Measurements from ENCODE around the gene RAB1B.

The RAB1B gene

GRCh38 chr11:66281776-66282467 lies 13.5 kb downstream of the RAB1B start:
- no peak overlapping the region for H3K4me3 ChIP-seq (ENCODE audit: low read depth, low read length)
- CTCF ChIA-PET: interaction anchor here (0.7 to 10.6 kb wide), 22 partner anchors 12 to 216 kb away, joined by 3 to 144 read pairs (median 5); partner anchors contain the start of genes BRMS1, CD248, RAB1B and SLC29A2
- POLR2A ChIA-PET: interaction anchor here (0.6 to 2.7 kb wide), 5 partner anchors 7 to 592 kb away, joined by 3 to 15 read pairs (median 3); partner anchors contain the start of genes RIN1 and YIF1A
- TF ChIP-seq, protein P1, sequence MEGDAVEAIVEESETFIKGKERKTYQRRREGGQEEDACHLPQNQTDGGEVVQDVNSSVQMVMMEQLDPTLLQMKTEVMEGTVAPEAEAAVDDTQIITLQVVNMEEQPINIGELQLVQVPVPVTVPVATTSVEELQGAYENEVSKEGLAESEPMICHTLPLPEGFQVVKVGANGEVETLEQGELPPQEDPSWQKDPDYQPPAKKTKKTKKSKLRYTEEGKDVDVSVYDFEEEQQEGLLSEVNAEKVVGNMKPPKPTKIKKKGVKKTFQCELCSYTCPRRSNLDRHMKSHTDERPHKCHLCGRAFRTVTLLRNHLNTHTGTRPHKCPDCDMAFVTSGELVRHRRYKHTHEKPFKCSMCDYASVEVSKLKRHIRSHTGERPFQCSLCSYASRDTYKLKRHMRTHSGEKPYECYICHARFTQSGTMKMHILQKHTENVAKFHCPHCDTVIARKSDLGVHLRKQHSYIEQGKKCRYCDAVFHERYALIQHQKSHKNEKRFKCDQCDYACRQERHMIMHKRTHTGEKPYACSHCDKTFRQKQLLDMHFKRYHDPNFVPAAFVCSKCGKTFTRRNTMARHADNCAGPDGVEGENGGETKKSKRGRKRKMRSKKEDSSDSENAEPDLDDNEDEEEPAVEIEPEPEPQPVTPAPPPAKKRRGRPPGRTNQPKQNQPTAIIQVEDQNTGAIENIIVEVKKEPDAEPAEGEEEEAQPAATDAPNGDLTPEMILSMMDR (IDR thresholded peaks at IDR 0.05; ENCODE audit: insufficient read depth, low read length, missing control alignments): no peak
- no peak for DNase-seq (ENCODE audit: low read depth, low spot score)

DNA sequence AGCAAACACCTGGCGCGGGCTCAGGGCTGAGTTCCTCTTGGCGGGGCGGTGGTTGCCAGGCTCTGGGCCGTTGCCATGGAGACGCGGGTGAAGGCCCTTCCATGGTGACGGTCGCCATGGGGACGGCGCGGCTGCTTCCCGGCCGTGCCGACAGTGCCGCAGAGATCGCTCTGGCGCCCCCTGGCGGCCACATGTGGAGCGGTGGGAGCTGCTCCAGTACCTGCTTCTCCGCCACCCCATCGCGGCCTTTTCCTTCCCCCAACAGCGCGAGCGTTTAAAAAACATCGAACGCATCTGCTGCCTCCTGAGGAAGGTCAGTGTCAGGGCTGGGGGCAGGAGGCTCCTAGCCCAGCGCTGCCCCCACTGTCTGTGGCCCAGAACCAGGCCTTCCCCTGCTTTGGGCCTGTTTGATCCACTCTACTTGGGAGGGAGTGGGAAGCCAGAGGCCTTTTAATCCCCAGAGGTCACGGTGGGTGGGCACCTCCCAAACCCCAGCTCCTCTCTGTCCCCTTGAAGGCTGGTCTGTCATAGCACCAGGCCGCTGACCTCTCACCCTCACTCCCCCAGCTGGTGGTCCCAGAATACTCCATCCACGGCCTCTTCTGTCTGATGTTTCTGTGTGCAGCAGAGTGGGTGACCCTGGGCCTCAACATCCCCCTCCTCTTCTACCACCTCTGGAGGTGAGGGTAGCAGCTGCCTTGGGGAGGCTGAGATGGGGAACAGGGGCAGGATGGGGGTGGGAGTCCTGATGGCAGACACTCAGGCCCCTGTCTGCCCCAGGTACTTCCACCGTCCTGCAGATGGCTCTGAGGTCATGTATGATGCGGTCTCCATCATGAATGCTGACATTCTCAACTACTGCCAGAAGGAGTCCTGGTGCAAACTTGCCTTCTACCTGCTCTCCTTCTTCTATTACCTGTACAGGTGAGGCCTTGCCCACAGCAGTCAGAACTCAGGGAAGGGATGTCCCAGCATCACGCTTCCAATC lies 14.3 kb downstream of the RAB1B start:
- no peak overlapping the region for H3K4me3 ChIP-seq (ENCODE audit: low read depth, low read length)
- DNase-seq (ENCODE audit: low read depth, low spot score): peak; percentile 42
- CTCF ChIA-PET: interaction anchor here (0.6 to 10.6 kb wide), 29 partner anchors 11 to 571 kb away, joined by 3 to 144 read pairs (median 5); partner anchors contain the start of genes BRMS1, CD248, RAB1B and SLC29A2
- POLR2A ChIA-PET: interaction anchor here (0.6 to 1.5 kb wide), 4 partner anchors 30 to 593 kb away, joined by 3 to 6 read pairs (median 3); partner anchors contain the start of gene RIN1
- TF ChIP-seq, protein P1 (IDR thresholded peaks at IDR 0.05; ENCODE audit: insufficient read depth, low read length, missing control alignments): peak; percentile 98

DNA sequence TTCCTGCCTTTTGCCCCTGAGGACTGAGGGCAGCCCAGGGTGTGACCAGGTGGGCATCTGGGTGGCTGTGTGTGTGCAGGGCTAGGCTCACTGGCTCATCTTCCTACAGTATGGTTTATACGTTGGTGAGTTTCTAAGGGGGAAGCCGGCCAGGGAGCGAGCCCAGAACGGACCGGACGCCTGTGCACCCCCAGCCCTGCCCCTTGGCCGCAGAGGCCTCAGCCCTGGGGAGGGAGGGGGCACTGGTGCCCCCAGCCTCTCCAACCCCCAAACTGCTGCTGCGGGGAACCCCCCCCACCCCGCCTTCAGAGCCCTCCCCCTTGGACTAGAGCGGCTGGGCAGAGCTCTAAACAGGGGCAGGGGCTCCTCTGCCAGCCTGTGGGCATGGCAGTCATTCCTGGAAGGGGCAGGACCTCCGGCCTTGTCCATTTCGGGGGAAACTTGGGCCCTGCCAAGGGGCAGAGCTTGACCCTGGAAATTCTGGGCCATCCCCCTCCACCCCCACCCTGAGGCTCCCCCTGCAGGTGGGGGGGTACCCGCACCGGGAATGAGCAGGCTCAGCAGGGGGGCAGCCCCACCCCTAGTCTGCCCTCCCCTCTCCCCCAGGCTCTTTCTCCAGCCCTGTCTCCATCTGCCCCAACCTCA lies 15.1 kb downstream of the RAB1B start:
- DNase-seq (ENCODE audit: low read depth, low spot score): no peak
- POLR2A ChIA-PET: interaction anchor here (1.3 kb wide), 1 partner anchor 44 kb away, joined by 4 read pairs; no protein-coding TSS in a partner anchor
- TF ChIP-seq, protein P1 (IDR thresholded peaks at IDR 0.05; ENCODE audit: insufficient read depth, low read length, missing control alignments): peak; percentile 17
- H3K4me3 ChIP-seq (ENCODE audit: low read depth, low read length): no peak overlapping the region
- CTCF ChIA-PET: interaction anchor here (0.9 to 10.6 kb wide), 16 partner anchors 14 to 216 kb away, joined by 3 to 144 read pairs (median 6); partner anchors contain the start of genes BRMS1, CD248 and RAB1B

GRCh38 chr11:66284526-66285078 lies 16.2 kb downstream of the RAB1B start:
- TF ChIP-seq, protein P1 (IDR thresholded peaks at IDR 0.05; ENCODE audit: insufficient read depth, low read length, missing control alignments): no peak
- POLR2A ChIA-PET: interaction anchor here (1.3 kb wide), 1 partner anchor 43 kb away, joined by 4 read pairs; no protein-coding TSS in a partner anchor
- DNase-seq (ENCODE audit: low read depth, low spot score): no peak
- no peak overlapping the region for H3K4me3 ChIP-seq (ENCODE audit: low read depth, low read length)
- CTCF ChIA-PET: interaction anchor here (0.9 to 10.6 kb wide), 8 partner anchors 15 to 104 kb away, joined by 3 to 144 read pairs (median 7); partner anchors contain the start of genes CD248, RAB1B and RIN1

GRCh38 chr11:66285250-66285947 lies 17.0 kb downstream of the RAB1B start:
- no peak for DNase-seq (ENCODE audit: low read depth, low spot score)
- TF ChIP-seq, protein P1 (IDR thresholded peaks at IDR 0.05; ENCODE audit: insufficient read depth, low read length, missing control alignments): no peak
- no peak overlapping the region; the same call in 1 of the 2 replicates for H3K4me3 ChIP-seq (ENCODE audit: low read depth, low read length)
- ChIA-PET POLR2A (no interaction called here), CTCF (interaction anchor here (0.6 to 10.6 kb wide), 8 partner anchors 16 to 766 kb away, joined by 3 to 144 read pairs (median 5); partner anchors contain the start of genes CD248, RAB1B and RIN1)
